Lower leg skin (tissue), 3 donors: Measurements from ENCODE around the gene TRMT2A.

Source experiments
- CTCF ChIP-seq, 3 donors: fragments of 450-650 bp; IDR thresholded peaks; one replicate each; pipeline ENCODE4 v1.5.1; 2016; ENCODE audit warnings: antibody characterized with exemption in 3 of 3, mild to moderate bottlenecking in 3 of 3, moderate library complexity in 2 of 3
- POLR2A ChIP-seq, 2 donors: fragments of 450-650 bp; IDR thresholded peaks; one replicate each; pipeline ENCODE4 v1.6.1; 2016 to 2017; ENCODE audit warnings: antibody characterized with exemption in 2 of 2, mild to moderate bottlenecking in 1 of 2, moderate library complexity in 1 of 2

GRCh38 chr22:20102203-20102780, 14.7 kb downstream of the TRMT2A start:
- no peak for TF ChIP-seq POLR2A (IDR thresholded peaks at IDR 0.05)
- no peak for TF ChIP-seq CTCF (IDR thresholded peaks at IDR 0.05)
